ENCODE measurements around the gene UQCRFS1. TPM values are rescaled to one million over a fixed set of nuclear protein-coding genes. Genes with fewer than 3 reads are reported as not detected.

The UQCRFS1 gene
- polyA plus RNA-seq, 1 of the 3 experiments (the other 2 are of a cell fraction): 36.7 TPM

DNA sequence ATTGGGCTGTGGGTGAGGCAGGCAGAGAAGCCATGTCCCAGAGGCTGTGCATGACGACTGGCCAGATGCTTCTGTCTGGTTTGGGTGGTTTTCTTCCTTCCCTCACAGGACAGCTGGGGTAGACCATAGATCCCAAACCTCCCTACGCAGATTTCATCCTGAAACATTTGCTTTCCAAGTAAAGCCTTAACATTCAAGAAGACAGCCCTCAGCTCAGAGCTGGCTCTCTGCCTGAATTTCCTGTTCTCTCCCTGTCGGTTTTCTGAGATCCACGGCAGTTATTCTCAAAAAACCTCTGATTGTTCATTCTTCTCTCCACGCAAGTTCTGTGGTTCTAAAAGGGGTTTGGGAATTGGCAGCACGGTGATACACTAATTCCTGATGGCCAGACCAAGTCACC, 25.3 kb downstream of the UQCRFS1 start:
- H4K20me1 ChIP-seq (ENCODE audit: insufficient read depth): no peaks in the 10 kb centered on the region
- no peaks in the 10 kb centered on the region for H3K9me2 ChIP-seq
- H3K27me3 ChIP-seq (ENCODE audit: insufficient read depth): peaks cover 58% of the 10 kb centered on the region
- H3K27ac ChIP-seq (ENCODE audit: low read depth in 2 of 2, low read length in 1 of 2): no peak overlapping the region
- no peak for TF ChIP-seq FOXJ3 (CRISPR knock-in tag; IDR thresholded peaks at IDR 0.05)
- TF ChIP-seq TAF1 (IDR thresholded peaks at IDR 0.05; ENCODE audit: borderline replicate concordance, low read depth, low read length): no peak
- no peak for TF ChIP-seq TCF12 (IDR thresholded peaks at IDR 0.05)
- no peak for TF ChIP-seq NFIC (IDR thresholded peaks at IDR 0.05; ENCODE audit: borderline replicate concordance)
- H3K4me2 ChIP-seq: no peak overlapping the region
- POLR2A ChIA-PET: no interaction called here
- WGBS (ENCODE audit: low lambda C conversion rate): 0% methylated on average over 5 of the region's 6 CpGs
- no peaks in the 10 kb centered on the region for H3K79me2 ChIP-seq (ENCODE audit: insufficient read depth)
- H3K9ac ChIP-seq: no peak overlapping the region
- no peak overlapping the region for H3K4me3 ChIP-seq (ENCODE audit: low read depth in 2 of 2, low read length in 1 of 2)
- DNase-seq: no peak
- no peaks in the 10 kb centered on the region for H3K36me3 ChIP-seq (replicated peaks in 1 of 2; ENCODE audit: control insufficient read depth in 1 of 2, insufficient read depth in 2 of 2, low read length in 1 of 2)
- H2AFZ ChIP-seq (ENCODE audit: low read depth): no peak overlapping the region
- no peaks in the 10 kb centered on the region for H3F3A ChIP-seq (replicated peaks; ENCODE audit: insufficient read depth)
- H3K9me3 ChIP-seq: no peaks in the 10 kb centered on the region
- H3K4me1 ChIP-seq (ENCODE audit: control insufficient read depth in 1 of 2, insufficient read depth in 2 of 2, low read depth in 1 of 2, low read length in 1 of 2): no peaks in the 10 kb centered on the region
- CTCF ChIA-PET: no interaction called here

DNA sequence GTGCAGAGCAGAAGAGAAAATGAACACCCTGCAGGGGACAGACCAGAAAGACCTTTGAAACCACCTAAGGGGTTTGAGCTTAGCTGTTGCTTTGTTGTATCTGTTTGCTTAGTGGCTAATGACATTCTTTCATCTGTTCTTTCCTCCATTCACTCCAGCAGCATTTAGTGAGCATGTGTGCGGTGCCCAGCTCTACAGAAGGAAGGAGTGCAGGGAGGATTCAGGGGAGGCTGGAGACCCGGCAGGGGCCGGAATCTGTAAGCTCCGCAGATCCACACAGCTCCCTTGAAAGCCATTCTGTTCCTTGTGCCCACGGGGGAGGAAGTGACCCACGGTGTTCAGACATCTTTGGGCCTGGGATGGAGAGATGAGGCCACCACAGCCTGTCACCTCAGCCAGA, 27.5 kb downstream of the UQCRFS1 start:
- H3K4me2 ChIP-seq: no peak overlapping the region
- no peaks in the 10 kb centered on the region for H3K79me2 ChIP-seq (ENCODE audit: insufficient read depth)
- no peaks in the 10 kb centered on the region for H4K20me1 ChIP-seq (ENCODE audit: insufficient read depth)
- ChIA-PET POLR2A (no interaction called here), CTCF (interaction anchor here (1.0 to 1.5 kb wide), 2 partner anchors 12 to 15 kb away, joined by 3 read pairs; no protein-coding TSS in a partner anchor)
- peaks cover 58% of the 10 kb centered on the region for H3K27me3 ChIP-seq (ENCODE audit: insufficient read depth)
- H3K9me2 ChIP-seq: no peaks in the 10 kb centered on the region
- no peak overlapping the region for H3K4me3 ChIP-seq (ENCODE audit: low read depth in 2 of 2, low read length in 1 of 2)
- no peak overlapping the region for H3K27ac ChIP-seq (ENCODE audit: low read depth in 2 of 2, low read length in 1 of 2)
- TF ChIP-seq CHD2 (IDR thresholded peaks at IDR 0.05; ENCODE audit: low read length, partially characterized antibody) (no peak), SIN3A (IDR thresholded peaks at IDR 0.05; ENCODE audit: borderline replicate concordance, low read depth, low read length) (no peak)
- 7% methylated on average over 6 of the region's 6 CpGs for WGBS (ENCODE audit: low lambda C conversion rate)
- H3K9ac ChIP-seq: no peak overlapping the region
- H3K36me3 ChIP-seq (replicated peaks in 1 of 2; ENCODE audit: control insufficient read depth in 1 of 2, insufficient read depth in 2 of 2, low read length in 1 of 2): no peaks in the 10 kb centered on the region
- no peak for DNase-seq
- no peaks in the 10 kb centered on the region for H3F3A ChIP-seq (replicated peaks; ENCODE audit: insufficient read depth)
- H3K4me1 ChIP-seq (ENCODE audit: control insufficient read depth in 1 of 2, insufficient read depth in 2 of 2, low read depth in 1 of 2, low read length in 1 of 2): no peaks in the 10 kb centered on the region
- no peaks in the 10 kb centered on the region for H3K9me3 ChIP-seq
- no peak overlapping the region for H2AFZ ChIP-seq (ENCODE audit: low read depth)

DNA sequence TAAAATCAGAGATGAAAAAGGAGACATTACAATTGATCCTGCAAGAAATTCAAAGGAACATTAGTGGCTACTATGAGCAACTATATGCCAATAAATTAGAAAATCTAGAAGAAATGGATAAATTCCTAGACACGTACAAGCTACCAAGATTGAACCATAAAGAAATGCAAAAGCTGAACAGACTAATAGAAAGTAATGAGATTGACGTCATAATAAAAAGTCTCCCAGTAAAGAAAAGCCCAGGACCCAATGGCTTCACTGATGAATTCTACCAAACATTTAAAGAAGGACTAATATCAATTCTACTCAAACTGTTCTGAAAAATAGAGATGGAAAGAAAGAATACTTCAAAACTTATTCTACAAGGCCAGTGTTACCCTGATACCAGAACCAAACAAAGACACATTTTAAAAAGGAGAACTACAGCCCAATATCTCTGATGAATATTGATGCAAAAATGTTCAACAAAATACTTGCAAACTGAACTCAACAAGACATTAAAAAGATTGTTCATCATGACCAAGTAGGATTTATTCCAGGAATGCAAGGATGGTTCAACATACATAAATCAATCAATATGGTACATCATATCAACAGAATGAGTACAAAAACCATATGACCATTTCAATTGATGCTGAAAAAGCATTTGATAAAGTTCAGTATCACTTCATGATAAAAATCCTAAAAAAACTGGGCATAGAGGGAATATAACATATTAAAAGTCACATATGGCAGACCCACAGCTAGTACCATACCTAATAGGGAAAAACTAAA, 35.8 kb downstream of the UQCRFS1 start:
- no peaks in the 10 kb centered on the region for H3K9me2 ChIP-seq
- no peak for DNase-seq
- CTCF ChIA-PET: no interaction called here
- H3K4me1 ChIP-seq (ENCODE audit: control insufficient read depth in 1 of 2, insufficient read depth in 2 of 2, low read depth in 1 of 2, low read length in 1 of 2): no peaks in the 10 kb centered on the region
- POLR2A ChIA-PET: no interaction called here
- no peaks in the 10 kb centered on the region for H3F3A ChIP-seq (replicated peaks; ENCODE audit: insufficient read depth)
- no peaks in the 10 kb centered on the region for H4K20me1 ChIP-seq (ENCODE audit: insufficient read depth)
- peaks cover 22% of the 10 kb centered on the region; the same call in 1 of the 2 replicates for H3K9me3 ChIP-seq
- no peaks in the 10 kb centered on the region for H3K27me3 ChIP-seq (ENCODE audit: insufficient read depth)
- 0% methylated on average over 2 of the region's 2 CpGs for WGBS (ENCODE audit: low lambda C conversion rate)
- H2AFZ ChIP-seq (ENCODE audit: low read depth): no peak overlapping the region
- H3K27ac ChIP-seq (ENCODE audit: low read depth in 2 of 2, low read length in 1 of 2): no peak overlapping the region
- H3K4me2 ChIP-seq: no peak overlapping the region
- no peak overlapping the region for H3K4me3 ChIP-seq (ENCODE audit: low read depth in 2 of 2, low read length in 1 of 2)
- H3K36me3 ChIP-seq (replicated peaks in 1 of 2; ENCODE audit: control insufficient read depth in 1 of 2, insufficient read depth in 2 of 2, low read length in 1 of 2): no peaks in the 10 kb centered on the region
- no peaks in the 10 kb centered on the region for H3K79me2 ChIP-seq (ENCODE audit: insufficient read depth)
- H3K9ac ChIP-seq: no peak overlapping the region
- no peak for TF ChIP-seq TAF1 (IDR thresholded peaks at IDR 0.05; ENCODE audit: borderline replicate concordance, low read depth, low read length)
- TF ChIP-seq ELF1 (IDR thresholded peaks at IDR 0.05): no peak
- TF ChIP-seq NFIC (IDR thresholded peaks at IDR 0.05; ENCODE audit: borderline replicate concordance): no peak
- TF ChIP-seq, protein P1, sequence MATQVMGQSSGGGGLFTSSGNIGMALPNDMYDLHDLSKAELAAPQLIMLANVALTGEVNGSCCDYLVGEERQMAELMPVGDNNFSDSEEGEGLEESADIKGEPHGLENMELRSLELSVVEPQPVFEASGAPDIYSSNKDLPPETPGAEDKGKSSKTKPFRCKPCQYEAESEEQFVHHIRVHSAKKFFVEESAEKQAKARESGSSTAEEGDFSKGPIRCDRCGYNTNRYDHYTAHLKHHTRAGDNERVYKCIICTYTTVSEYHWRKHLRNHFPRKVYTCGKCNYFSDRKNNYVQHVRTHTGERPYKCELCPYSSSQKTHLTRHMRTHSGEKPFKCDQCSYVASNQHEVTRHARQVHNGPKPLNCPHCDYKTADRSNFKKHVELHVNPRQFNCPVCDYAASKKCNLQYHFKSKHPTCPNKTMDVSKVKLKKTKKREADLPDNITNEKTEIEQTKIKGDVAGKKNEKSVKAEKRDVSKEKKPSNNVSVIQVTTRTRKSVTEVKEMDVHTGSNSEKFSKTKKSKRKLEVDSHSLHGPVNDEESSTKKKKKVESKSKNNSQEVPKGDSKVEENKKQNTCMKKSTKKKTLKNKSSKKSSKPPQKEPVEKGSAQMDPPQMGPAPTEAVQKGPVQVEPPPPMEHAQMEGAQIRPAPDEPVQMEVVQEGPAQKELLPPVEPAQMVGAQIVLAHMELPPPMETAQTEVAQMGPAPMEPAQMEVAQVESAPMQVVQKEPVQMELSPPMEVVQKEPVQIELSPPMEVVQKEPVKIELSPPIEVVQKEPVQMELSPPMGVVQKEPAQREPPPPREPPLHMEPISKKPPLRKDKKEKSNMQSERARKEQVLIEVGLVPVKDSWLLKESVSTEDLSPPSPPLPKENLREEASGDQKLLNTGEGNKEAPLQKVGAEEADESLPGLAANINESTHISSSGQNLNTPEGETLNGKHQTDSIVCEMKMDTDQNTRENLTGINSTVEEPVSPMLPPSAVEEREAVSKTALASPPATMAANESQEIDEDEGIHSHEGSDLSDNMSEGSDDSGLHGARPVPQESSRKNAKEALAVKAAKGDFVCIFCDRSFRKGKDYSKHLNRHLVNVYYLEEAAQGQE (IDR thresholded peaks at IDR 0.05; ENCODE audit: low read depth, low read length): no peak
- TF ChIP-seq, protein P2, sequence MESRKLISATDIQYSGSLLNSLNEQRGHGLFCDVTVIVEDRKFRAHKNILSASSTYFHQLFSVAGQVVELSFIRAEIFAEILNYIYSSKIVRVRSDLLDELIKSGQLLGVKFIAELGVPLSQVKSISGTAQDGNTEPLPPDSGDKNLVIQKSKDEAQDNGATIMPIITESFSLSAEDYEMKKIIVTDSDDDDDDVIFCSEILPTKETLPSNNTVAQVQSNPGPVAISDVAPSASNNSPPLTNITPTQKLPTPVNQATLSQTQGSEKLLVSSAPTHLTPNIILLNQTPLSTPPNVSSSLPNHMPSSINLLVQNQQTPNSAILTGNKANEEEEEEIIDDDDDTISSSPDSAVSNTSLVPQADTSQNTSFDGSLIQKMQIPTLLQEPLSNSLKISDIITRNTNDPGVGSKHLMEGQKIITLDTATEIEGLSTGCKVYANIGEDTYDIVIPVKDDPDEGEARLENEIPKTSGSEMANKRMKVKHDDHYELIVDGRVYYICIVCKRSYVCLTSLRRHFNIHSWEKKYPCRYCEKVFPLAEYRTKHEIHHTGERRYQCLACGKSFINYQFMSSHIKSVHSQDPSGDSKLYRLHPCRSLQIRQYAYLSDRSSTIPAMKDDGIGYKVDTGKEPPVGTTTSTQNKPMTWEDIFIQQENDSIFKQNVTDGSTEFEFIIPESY (IDR thresholded peaks at IDR 0.05; ENCODE audit: borderline replicate concordance, low read depth): no peak
- TF ChIP-seq NRF1 (IDR thresholded peaks at IDR 0.05; ENCODE audit: low read depth, low read length): no peak
- TF ChIP-seq, protein P3, sequence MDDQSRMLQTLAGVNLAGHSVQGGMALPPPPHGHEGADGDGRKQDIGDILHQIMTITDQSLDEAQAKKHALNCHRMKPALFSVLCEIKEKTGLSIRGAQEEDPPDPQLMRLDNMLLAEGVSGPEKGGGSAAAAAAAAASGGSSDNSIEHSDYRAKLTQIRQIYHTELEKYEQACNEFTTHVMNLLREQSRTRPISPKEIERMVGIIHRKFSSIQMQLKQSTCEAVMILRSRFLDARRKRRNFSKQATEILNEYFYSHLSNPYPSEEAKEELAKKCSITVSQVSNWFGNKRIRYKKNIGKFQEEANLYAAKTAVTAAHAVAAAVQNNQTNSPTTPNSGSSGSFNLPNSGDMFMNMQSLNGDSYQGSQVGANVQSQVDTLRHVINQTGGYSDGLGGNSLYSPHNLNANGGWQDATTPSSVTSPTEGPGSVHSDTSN (IDR thresholded peaks at IDR 0.05): no peak
- TF ChIP-seq TCF12 (IDR thresholded peaks at IDR 0.05): no peak
- no peak for TF ChIP-seq FOSL2 (IDR thresholded peaks at IDR 0.05; ENCODE audit: borderline replicate concordance, low read depth)
- no peak for TF ChIP-seq CHD2 (IDR thresholded peaks at IDR 0.05; ENCODE audit: low read length, partially characterized antibody)
- TF ChIP-seq GABPA (IDR thresholded peaks at IDR 0.05; ENCODE audit: low read depth): no peak
- no peak for TF ChIP-seq FOXM1 (IDR thresholded peaks at IDR 0.05; ENCODE audit: low read depth)
- TF ChIP-seq JUND (IDR thresholded peaks at IDR 0.05): no peak
